GM23338 (cell line): ENCODE data around the gene TTC28.

Experiments used
- CREB1 ChIP-seq: fragments of 250-450 bp; sonication (Bioruptor Pico); IDR thresholded peaks from 2 replicates; pipeline ENCODE4 v1.5.0; 2020; ENCODE audit warnings: low read depth, mild to moderate bottlenecking, moderate library complexity
- EZH2 ChIP-seq: fragments of 200-600 bp; sonication (generic); IDR thresholded peaks from one replicate; pipeline ENCODE4 v1.8.0; 2017; ENCODE audit warnings: antibody characterized with exemption, mild to moderate bottlenecking, low read depth; ENCODE audit not compliant: unreplicated experiment
- EZH2phosphoT487 ChIP-seq: fragments of 200-600 bp; sonication (generic); IDR thresholded peaks from one replicate; pipeline ENCODE4 v1.8.1; 2018; ENCODE audit warnings: antibody characterized with exemption; ENCODE audit not compliant: unreplicated experiment
- JUNB ChIP-seq: IDR thresholded peaks from one replicate; pipeline ENCODE4 v1.6.1; 2016; ENCODE audit warnings: antibody characterized with exemption; ENCODE audit not compliant: unreplicated experiment
- NANOG ChIP-seq: IDR thresholded peaks from 2 replicates; pipeline ENCODE4 v1.6.1; 2016; ENCODE audit warnings: antibody characterized with exemption, borderline replicate concordance
- POLR2AphosphoS5 ChIP-seq: IDR thresholded peaks from 2 replicates; pipeline ENCODE4 v1.6.1; 2016; ENCODE audit warnings: antibody characterized with exemption, low read depth
- TF ChIP-seq, protein P1 (sequence below), 2 experiments: fragments of 200-600 bp in 1 of 2; sonication (generic) in 1 of 2; conservative IDR thresholded peaks; 2 replicates each; pipeline versions ENCODE4 v1.5.1 to v1.6.1; 2016 to 2017; ENCODE audit warnings: antibody characterized with exemption in 2 of 2, low read depth in 2 of 2, mild to moderate bottlenecking in 2 of 2, moderate library complexity in 1 of 2
- TF ChIP-seq, protein P2 (sequence below): IDR thresholded peaks from one replicate; pipeline ENCODE4 v1.6.1; 2018; ENCODE audit warnings: antibody characterized with exemption; ENCODE audit not compliant: unreplicated experiment
- TF ChIP-seq, protein P3 (sequence below): fragments of 250-450 bp; sonication (Bioruptor Pico); IDR thresholded peaks from 2 replicates; pipeline ENCODE4 v1.5.0; 2020; ENCODE audit warnings: mild to moderate bottlenecking, moderate library complexity
- TF ChIP-seq, protein P4 (sequence below): IDR thresholded peaks from 2 replicates; pipeline ENCODE4 v1.6.1; 2016; ENCODE audit warnings: antibody characterized with exemption

DNA sequence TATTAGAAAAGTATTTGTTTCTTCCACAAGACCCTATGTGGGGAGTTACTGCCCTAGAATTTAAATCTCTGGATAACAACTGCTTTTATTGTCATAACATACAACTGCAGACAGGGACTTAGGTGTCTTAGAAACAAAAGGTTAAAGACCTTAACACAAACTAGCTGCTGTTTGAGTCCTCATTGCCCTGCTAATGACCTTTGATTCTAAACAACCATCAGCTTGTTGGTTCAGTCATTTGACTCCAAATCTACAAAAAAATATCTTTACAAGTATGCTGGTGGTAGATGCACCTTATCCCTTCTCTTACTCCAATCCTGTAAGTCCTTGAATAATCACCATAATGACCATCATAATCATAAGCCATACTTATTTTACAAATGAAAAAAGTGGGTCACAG, 383.2 kb downstream of the TTC28 start:
- TF ChIP-seq, protein P1, sequence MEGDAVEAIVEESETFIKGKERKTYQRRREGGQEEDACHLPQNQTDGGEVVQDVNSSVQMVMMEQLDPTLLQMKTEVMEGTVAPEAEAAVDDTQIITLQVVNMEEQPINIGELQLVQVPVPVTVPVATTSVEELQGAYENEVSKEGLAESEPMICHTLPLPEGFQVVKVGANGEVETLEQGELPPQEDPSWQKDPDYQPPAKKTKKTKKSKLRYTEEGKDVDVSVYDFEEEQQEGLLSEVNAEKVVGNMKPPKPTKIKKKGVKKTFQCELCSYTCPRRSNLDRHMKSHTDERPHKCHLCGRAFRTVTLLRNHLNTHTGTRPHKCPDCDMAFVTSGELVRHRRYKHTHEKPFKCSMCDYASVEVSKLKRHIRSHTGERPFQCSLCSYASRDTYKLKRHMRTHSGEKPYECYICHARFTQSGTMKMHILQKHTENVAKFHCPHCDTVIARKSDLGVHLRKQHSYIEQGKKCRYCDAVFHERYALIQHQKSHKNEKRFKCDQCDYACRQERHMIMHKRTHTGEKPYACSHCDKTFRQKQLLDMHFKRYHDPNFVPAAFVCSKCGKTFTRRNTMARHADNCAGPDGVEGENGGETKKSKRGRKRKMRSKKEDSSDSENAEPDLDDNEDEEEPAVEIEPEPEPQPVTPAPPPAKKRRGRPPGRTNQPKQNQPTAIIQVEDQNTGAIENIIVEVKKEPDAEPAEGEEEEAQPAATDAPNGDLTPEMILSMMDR (conservative IDR thresholded peaks at IDR 0.05; ENCODE audit: low read depth in 2 of 2), result no peak
- TF ChIP-seq CREB1 (CRISPR knock-in tag), result no peak
- TF ChIP-seq, protein P2, sequence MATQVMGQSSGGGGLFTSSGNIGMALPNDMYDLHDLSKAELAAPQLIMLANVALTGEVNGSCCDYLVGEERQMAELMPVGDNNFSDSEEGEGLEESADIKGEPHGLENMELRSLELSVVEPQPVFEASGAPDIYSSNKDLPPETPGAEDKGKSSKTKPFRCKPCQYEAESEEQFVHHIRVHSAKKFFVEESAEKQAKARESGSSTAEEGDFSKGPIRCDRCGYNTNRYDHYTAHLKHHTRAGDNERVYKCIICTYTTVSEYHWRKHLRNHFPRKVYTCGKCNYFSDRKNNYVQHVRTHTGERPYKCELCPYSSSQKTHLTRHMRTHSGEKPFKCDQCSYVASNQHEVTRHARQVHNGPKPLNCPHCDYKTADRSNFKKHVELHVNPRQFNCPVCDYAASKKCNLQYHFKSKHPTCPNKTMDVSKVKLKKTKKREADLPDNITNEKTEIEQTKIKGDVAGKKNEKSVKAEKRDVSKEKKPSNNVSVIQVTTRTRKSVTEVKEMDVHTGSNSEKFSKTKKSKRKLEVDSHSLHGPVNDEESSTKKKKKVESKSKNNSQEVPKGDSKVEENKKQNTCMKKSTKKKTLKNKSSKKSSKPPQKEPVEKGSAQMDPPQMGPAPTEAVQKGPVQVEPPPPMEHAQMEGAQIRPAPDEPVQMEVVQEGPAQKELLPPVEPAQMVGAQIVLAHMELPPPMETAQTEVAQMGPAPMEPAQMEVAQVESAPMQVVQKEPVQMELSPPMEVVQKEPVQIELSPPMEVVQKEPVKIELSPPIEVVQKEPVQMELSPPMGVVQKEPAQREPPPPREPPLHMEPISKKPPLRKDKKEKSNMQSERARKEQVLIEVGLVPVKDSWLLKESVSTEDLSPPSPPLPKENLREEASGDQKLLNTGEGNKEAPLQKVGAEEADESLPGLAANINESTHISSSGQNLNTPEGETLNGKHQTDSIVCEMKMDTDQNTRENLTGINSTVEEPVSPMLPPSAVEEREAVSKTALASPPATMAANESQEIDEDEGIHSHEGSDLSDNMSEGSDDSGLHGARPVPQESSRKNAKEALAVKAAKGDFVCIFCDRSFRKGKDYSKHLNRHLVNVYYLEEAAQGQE, result no peak
- no peak for TF ChIP-seq POLR2AphosphoS5
- TF ChIP-seq EZH2, result no peak
- TF ChIP-seq EZH2phosphoT487, result no peak
- no peak for TF ChIP-seq JUNB
- no peak for TF ChIP-seq NANOG
- TF ChIP-seq, protein P3, sequence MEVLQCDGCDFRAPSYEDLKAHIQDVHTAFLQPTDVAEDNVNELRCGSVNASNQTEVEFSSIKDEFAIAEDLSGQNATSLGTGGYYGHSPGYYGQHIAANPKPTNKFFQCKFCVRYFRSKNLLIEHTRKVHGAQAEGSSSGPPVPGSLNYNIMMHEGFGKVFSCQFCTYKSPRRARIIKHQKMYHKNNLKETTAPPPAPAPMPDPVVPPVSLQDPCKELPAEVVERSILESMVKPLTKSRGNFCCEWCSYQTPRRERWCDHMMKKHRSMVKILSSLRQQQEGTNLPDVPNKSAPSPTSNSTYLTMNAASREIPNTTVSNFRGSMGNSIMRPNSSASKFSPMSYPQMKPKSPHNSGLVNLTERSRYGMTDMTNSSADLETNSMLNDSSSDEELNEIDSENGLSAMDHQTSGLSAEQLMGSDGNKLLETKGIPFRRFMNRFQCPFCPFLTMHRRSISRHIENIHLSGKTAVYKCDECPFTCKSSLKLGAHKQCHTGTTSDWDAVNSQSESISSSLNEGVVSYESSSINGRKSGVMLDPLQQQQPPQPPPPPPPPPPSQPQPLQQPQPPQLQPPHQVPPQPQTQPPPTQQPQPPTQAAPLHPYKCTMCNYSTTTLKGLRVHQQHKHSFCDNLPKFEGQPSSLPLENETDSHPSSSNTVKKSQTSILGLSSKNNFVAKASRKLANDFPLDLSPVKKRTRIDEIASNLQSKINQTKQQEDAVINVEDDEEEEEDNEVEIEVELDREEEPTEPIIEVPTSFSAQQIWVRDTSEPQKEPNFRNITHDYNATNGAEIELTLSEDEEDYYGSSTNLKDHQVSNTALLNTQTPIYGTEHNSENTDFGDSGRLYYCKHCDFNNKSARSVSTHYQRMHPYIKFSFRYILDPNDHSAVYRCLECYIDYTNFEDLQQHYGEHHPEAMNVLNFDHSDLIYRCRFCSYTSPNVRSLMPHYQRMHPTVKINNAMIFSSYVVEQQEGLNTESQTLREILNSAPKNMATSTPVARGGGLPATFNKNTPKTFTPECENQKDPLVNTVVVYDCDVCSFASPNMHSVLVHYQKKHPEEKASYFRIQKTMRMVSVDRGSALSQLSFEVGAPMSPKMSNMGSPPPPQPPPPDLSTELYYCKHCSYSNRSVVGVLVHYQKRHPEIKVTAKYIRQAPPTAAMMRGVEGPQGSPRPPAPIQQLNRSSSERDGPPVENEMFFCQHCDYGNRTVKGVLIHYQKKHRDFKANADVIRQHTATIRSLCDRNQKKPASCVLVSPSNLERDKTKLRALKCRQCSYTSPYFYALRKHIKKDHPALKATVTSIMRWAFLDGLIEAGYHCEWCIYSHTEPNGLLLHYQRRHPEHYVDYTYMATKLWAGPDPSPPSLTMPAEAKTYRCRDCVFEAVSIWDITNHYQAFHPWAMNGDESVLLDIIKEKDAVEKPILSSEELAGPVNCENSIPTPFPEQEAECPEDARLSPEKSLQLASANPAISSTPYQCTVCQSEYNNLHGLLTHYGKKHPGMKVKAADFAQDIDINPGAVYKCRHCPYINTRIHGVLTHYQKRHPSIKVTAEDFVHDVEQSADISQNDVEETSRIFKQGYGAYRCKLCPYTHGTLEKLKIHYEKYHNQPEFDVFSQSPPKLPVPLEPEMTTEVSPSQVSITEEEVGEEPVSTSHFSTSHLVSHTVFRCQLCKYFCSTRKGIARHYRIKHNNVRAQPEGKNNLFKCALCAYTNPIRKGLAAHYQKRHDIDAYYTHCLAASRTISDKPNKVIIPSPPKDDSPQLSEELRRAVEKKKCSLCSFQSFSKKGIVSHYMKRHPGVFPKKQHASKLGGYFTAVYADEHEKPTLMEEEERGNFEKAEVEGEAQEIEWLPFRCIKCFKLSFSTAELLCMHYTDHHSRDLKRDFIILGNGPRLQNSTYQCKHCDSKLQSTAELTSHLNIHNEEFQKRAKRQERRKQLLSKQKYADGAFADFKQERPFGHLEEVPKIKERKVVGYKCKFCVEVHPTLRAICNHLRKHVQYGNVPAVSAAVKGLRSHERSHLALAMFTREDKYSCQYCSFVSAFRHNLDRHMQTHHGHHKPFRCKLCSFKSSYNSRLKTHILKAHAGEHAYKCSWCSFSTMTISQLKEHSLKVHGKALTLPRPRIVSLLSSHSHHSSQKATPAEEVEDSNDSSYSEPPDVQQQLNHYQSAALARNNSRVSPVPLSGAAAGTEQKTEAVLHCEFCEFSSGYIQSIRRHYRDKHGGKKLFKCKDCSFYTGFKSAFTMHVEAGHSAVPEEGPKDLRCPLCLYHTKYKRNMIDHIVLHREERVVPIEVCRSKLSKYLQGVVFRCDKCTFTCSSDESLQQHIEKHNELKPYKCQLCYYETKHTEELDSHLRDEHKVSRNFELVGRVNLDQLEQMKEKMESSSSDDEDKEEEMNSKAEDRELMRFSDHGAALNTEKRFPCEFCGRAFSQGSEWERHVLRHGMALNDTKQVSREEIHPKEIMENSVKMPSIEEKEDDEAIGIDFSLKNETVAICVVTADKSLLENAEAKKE (CRISPR knock-in tag), result no peak
- TF ChIP-seq, protein P4, sequence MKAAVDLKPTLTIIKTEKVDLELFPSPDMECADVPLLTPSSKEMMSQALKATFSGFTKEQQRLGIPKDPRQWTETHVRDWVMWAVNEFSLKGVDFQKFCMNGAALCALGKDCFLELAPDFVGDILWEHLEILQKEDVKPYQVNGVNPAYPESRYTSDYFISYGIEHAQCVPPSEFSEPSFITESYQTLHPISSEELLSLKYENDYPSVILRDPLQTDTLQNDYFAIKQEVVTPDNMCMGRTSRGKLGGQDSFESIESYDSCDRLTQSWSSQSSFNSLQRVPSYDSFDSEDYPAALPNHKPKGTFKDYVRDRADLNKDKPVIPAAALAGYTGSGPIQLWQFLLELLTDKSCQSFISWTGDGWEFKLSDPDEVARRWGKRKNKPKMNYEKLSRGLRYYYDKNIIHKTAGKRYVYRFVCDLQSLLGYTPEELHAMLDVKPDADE, result no peak
